ENCODE measurements around the gene PLCG2. TPM values are rescaled to one million over a fixed set of nuclear protein-coding genes. Genes with fewer than 3 reads are reported as not detected.

The PLCG2 gene
- total and polyA plus RNA-seq, 2 of the 8 experiments (the other 6 are each of a cell fraction or from before 2014, with no cell fraction given): 6.1 to 6.9 TPM

DNA sequence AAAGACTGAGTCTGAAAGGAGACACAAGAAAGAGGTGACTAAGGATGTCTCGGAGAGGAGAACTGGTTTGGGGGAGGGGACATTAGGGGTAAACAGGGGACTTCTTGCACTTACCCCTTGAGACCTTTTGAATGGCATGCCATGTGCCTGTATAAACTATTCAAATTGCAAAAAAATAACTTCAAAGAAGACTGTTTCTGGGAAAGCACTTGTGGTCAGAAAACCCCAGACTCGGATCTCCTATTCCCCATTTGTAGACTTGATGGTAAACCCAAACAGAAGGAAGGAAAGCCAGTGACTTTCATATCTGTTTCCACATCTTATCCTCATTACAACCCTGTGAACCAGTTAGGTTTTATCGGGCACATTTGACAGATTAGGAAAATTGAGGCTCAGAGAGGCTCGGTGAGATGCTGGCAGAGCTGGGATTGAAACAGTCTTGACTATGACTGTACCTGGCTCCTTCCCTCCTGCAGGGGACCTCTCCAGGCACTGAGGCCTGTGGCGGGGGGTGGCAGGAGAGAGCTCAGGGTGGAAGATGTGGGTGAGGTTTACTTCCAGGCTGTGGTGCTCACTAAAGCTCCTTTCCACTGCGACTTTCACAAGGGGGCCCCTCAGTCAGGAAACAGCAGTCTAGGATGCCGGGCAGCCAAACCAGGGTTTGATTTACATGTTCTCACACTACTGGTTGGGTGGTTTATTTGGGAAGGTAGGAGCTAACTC is 30.5 kb upstream of the PLCG2 start:
- FAIRE-seq: no peak
- no peak overlapping the region for H4K5ac ChIP-seq (ENCODE audit: insufficient read length, low read depth, low read length)
- H2AK5ac ChIP-seq (ENCODE audit: low read depth, low read length): no peak overlapping the region
- H2BK15ac ChIP-seq (ENCODE audit: low read length): no peak overlapping the region
- H2BK20ac ChIP-seq (ENCODE audit: low read length): no peak overlapping the region
- H3K14ac ChIP-seq (ENCODE audit: insufficient read length): no peak overlapping the region
- no peak overlapping the region for H2BK120ac ChIP-seq (replicated peaks; ENCODE audit: low read depth, low read length)
- ChIA-PET POLR2A (ENCODE audit: partially characterized antibody) (no interaction called here), CTCF (ENCODE audit: partially characterized antibody) (interaction anchor here (0.6 to 2.3 kb wide), 9 partner anchors 9 to 345 kb away, joined by 3 to 8 read pairs (median 4); no protein-coding TSS in a partner anchor)
- no peak overlapping the region for H3K23ac ChIP-seq (ENCODE audit: insufficient read length)
- no peak overlapping the region for H2BK12ac ChIP-seq (ENCODE audit: low read depth, low read length)
- H3K79me2 ChIP-seq (ENCODE audit: control insufficient read depth in 1 of 2, insufficient read depth in 2 of 2, low read length in 2 of 2): no peaks in the 10 kb centered on the region
- no peak overlapping the region for H3K4ac ChIP-seq (replicated peaks; ENCODE audit: insufficient read length, low read depth, low read length)
- no peak overlapping the region for H4K91ac ChIP-seq (replicated peaks; ENCODE audit: insufficient read length, low read length)
- H3K36me3 ChIP-seq (ENCODE audit: control insufficient read depth in 2 of 4, insufficient read depth in 4 of 4, low read length in 3 of 4): no peaks in the 10 kb centered on the region
- no peak for DNase-seq (ENCODE audit: low read depth in 1 of 2, low spot score in 2 of 2)
- H3K4me3 ChIP-seq (ENCODE audit: extremely low read depth in 1 of 4, insufficient read depth in 2 of 4, low read depth in 3 of 4, low read length in 4 of 4): no peak overlapping the region
- H3K56ac ChIP-seq (replicated peaks; ENCODE audit: insufficient read length, low read depth, low read length): no peak overlapping the region
- H3K27ac ChIP-seq (ENCODE audit: low read depth, low read length): no peak overlapping the region
- H2AFZ ChIP-seq (ENCODE audit: low read length): peak overlapping the region; percentile 14; the same call in 1 of the 2 replicates
- H3K27me3 ChIP-seq (replicated peaks in 1 of 4; ENCODE audit: control insufficient read depth in 3 of 4, extremely low read depth in 1 of 4, insufficient read depth in 3 of 4, low read length in 3 of 4): no peaks in the 10 kb centered on the region
- H3K4me1 ChIP-seq (replicated peaks in 1 of 4; ENCODE audit: control insufficient read depth in 3 of 4, insufficient read depth in 4 of 4, low read length in 3 of 4): peaks cover 0 to 4% (median under 1%) of the 10 kb centered on the region in 4 experiments; a peak in 4 of 7 replicates
- no peak overlapping the region for H2BK5ac ChIP-seq (ENCODE audit: low read depth, low read length)
- no peaks in the 10 kb centered on the region for H3K79me1 ChIP-seq (ENCODE audit: low read depth, low read length)
- no peak overlapping the region; a peak in 1 of 7 replicates for H3K9ac ChIP-seq (replicated peaks in 1 of 4; ENCODE audit: extremely low read depth in 1 of 4, low read depth in 3 of 4, low read length in 3 of 4)
- WGBS, 2 experiments (ENCODE audit: extremely low coverage in 1 of 2, insufficient coverage in 1 of 2, insufficient read length in 1 of 2, insufficient replicate concordance in 2 of 2, low coverage in 1 of 2, low lambda C conversion rate in 2 of 2, missing lambda C conversion rate in 1 of 2): 78% methylated on average over 7 of the region's 7 CpGs; no CpG with 5 or more reads in 1 of the 2 experiments
- no peaks in the 10 kb centered on the region for H4K20me1 ChIP-seq (replicated peaks in 1 of 2; ENCODE audit: control insufficient read depth in 1 of 2, insufficient read depth in 2 of 2, low read length in 2 of 2)
- no peaks in the 10 kb centered on the region for H3K9me3 ChIP-seq (ENCODE audit: insufficient read depth in 2 of 2, low read depth in 1 of 2, low read length in 1 of 2)
- no peak overlapping the region for H3K18ac ChIP-seq (ENCODE audit: extremely low read depth, low read length)
- H3K4me2 ChIP-seq (ENCODE audit: insufficient read depth in 1 of 2, low read depth in 2 of 2, low read length in 2 of 2): 0 out of 4 replicates have a peak overlapping the region, but pooled peaks of 1 of the 2 experiments have one; percentile 12
- TF ChIP-seq KDM1A (IDR thresholded peaks at IDR 0.05; ENCODE audit: borderline replicate concordance, low read length): 0 out of 2 replicates have a peak, but pooled peaks have one; percentile 12
- TF ChIP-seq SP2 (IDR thresholded peaks at IDR 0.05; ENCODE audit: low read length): no peak
- TF ChIP-seq SAP30 (IDR thresholded peaks at IDR 0.05; ENCODE audit: insufficient read depth, insufficient replicate concordance, low read length): no peak
- no peak for TF ChIP-seq TEAD4 (IDR thresholded peaks at IDR 0.05; ENCODE audit: low read depth, low read length)
- peak in 1 of 2 experiments; percentile 15; a peak in 1 of 4 replicates for TF ChIP-seq RAD21 (IDR thresholded peaks at IDR 0.05 in 1 of 2, conservative IDR thresholded peaks at IDR 0.05 in 1 of 2; ENCODE audit: low read depth in 2 of 2, low read length in 2 of 2)
- H3K23me2 ChIP-seq (ENCODE audit: low read depth, low read length): no peaks in the 10 kb centered on the region; the same call in 1 of the 2 replicates
- H4K8ac ChIP-seq (ENCODE audit: extremely low read depth, insufficient read depth, low read length): no peak overlapping the region
